AG04450 (cell line): ENCODE results near the gene FLOT2. TPM values are rescaled to one million over a fixed set of nuclear protein-coding genes. Genes with fewer than 3 reads are reported as not detected.

Experiments used
- CTCF ChIA-PET: fragments of 300-600, 350-600 bp; formaldehyde crosslinking; extraction: SDS; loops from one replicate; lab custom pipeline; 2022; ENCODE audit warnings: antibody characterized with exemption, inconsistent platforms; lab: Charles Lee
- POLR2A ChIA-PET: fragments of 350-600 bp; formaldehyde crosslinking; extraction: SDS; loops from one replicate; lab custom pipeline; 2021; ENCODE audit warnings: antibody characterized with exemption, inconsistent platforms; lab: Yijun Ruan, JAX
- DNase-seq: peaks from one replicate; pipeline ENCODE4 v3.0.0-alpha.2; 2011; ENCODE audit warnings: low read depth, low spot score
- H3K27ac ChIP-seq: one replicate; pipeline ENCODE4 v1.5.1; 2012; ENCODE audit warnings: low read depth, low read length, control low read depth
- H3K27me3 ChIP-seq: one replicate; pipeline ENCODE4 v1.6.0; 2012; ENCODE audit warnings: low read length; ENCODE audit not compliant: control insufficient read depth, insufficient read depth
- H3K4me3 ChIP-seq: 2 replicates; pipeline ENCODE4 v1.5.1; 2011; ENCODE audit warnings: mild to moderate bottlenecking, low read depth, low read length, control low read depth
- H3K9me3 ChIP-seq: 2 replicates; pipeline ENCODE4 v1.5.1; 2012; ENCODE audit warnings: low read length; ENCODE audit not compliant: control insufficient read depth, insufficient read depth
- polyA plus RNA-seq: library from polyadenylated mRNA; depleted of rRNA; stranded (reverse); fragments of >200 nt; gene quantifications from 2 replicates; pipeline ENCODE4 v1.2.3, GENCODE V29; 2011
- TF ChIP-seq, protein P1 (sequence below): IDR thresholded peaks from 2 replicates; pipeline ENCODE4 v1.5.1; 2011; ENCODE audit warnings: low read depth, low read length, control low read depth, inconsistent platforms

FLOT2 gene
- polyA plus RNA-seq, 1 experiment = 80.5 TPM

DNA sequence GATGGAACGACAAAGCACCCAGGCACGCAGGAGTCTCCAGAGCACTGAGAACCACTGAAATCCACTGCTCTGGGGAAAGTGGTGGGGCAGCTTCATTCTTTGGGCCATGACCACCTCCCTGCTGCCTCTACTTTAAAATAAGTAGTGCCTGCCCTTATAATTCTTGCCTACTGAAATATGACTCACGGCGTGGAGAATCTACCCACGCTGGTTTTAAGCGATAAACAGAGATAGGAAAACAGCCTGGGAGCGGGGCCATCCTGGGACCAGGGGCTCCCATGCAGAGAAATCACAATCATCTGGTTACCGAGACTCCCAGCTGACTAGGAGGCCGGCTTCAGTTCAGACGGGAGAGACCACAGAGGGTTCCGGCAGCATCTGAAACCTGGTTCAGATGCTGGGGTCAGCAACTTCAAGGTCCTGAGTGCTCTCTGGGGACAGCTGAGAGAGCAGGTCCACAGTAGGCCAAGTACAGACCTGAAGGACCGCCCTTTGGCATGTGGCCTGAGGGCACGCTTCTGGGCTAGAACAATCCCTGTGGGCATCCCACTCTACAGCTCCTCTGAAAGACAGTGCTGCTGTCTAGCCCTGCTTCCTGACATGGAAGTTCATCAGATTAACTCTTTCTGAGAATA is 14.0 kb upstream of the FLOT2 start:
- H3K9me3 ChIP-seq = no peaks in the 10 kb centered on the region
- no peak overlapping the region for H3K27ac ChIP-seq
- ChIA-PET CTCF (interaction anchor here (1.4 to 4.2 kb wide), 3 partner anchors 9 to 162 kb away, joined by 4 to 33 read pairs (median 4); no protein-coding TSS in a partner anchor), POLR2A (no interaction called here)
- DNase-seq = no peak
- H3K27me3 ChIP-seq = no peaks in the 10 kb centered on the region
- TF ChIP-seq, protein P1, sequence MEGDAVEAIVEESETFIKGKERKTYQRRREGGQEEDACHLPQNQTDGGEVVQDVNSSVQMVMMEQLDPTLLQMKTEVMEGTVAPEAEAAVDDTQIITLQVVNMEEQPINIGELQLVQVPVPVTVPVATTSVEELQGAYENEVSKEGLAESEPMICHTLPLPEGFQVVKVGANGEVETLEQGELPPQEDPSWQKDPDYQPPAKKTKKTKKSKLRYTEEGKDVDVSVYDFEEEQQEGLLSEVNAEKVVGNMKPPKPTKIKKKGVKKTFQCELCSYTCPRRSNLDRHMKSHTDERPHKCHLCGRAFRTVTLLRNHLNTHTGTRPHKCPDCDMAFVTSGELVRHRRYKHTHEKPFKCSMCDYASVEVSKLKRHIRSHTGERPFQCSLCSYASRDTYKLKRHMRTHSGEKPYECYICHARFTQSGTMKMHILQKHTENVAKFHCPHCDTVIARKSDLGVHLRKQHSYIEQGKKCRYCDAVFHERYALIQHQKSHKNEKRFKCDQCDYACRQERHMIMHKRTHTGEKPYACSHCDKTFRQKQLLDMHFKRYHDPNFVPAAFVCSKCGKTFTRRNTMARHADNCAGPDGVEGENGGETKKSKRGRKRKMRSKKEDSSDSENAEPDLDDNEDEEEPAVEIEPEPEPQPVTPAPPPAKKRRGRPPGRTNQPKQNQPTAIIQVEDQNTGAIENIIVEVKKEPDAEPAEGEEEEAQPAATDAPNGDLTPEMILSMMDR = no peak
- no peak overlapping the region for H3K4me3 ChIP-seq

DNA sequence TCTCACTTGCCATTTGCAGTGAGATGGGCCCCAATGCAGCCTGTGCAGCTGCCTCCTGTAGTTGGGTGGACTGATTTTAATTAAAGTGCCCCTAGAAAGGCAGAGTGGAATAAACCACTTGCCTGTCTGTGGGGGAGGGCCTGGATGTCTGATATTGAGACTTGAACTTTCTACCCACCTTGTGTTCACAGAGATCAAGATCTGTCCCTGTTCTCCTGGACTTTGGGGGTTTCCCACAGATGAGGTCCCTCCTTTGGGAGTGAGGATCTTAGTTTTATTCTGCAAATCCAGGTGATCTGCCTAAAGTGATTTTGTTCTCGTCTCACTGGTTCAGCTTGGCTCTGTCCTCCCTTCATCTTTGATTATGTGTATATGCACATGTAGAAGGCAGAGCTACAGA is 13.0 kb upstream of the FLOT2 start:
- Histone ChIP-seq H3K4me3 (no peak overlapping the region), H3K27me3 (no peaks in the 10 kb centered on the region), H3K27ac (no peak overlapping the region), H3K9me3 (no peaks in the 10 kb centered on the region)
- no peak for DNase-seq
- CTCF ChIA-PET = interaction anchor here (1.4 to 4.2 kb wide), 5 partner anchors 8 to 206 kb away, joined by 4 to 33 read pairs (median 5); no protein-coding TSS in a partner anchor
- TF ChIP-seq, protein P1 = no peak
- POLR2A ChIA-PET = no interaction called here

DNA sequence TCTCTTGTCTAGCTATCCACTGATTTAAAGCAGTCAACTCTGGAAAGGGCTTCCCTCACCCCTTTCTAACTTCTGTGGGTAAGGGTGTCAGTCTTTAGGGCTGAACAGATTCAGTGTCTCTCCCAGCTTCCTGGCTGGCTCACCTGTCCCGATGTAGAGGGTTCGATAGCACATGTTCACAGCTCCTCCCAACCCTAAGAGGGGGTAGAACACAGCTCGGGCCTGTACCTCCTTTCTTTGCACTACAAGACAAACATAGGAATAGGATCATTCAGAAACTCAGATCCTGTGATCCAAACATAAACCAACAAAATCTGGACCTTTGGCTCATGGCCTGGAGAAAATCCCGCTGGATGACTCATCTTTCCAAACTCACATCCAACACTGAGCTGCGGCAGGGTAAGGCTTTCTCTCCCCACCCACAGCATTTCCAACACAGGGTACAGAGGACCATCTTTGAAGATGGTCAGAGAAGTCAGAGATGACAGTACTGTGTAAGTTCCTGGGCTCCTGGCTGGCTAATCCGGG is 11.2 kb upstream of the FLOT2 start:
- Histone ChIP-seq H3K9me3 (no peaks in the 10 kb centered on the region), H3K27me3 (no peaks in the 10 kb centered on the region), H3K4me3 (no peak overlapping the region), H3K27ac (peak overlapping the region; percentile 84)
- POLR2A ChIA-PET = interaction anchor here (0.6 to 3.0 kb wide), 3 partner anchors 16 to 189 kb away, joined by 3 to 18 read pairs (median 6); partner anchors contain the start of gene RPL23A
- CTCF ChIA-PET = interaction anchor here (0.5 to 4.5 kb wide), 8 partner anchors 9 to 208 kb away, joined by 3 to 33 read pairs (median 6); partner anchors contain the start of gene TLCD1
- TF ChIP-seq, protein P1 = no peak
- DNase-seq = peak; percentile 68

DNA sequence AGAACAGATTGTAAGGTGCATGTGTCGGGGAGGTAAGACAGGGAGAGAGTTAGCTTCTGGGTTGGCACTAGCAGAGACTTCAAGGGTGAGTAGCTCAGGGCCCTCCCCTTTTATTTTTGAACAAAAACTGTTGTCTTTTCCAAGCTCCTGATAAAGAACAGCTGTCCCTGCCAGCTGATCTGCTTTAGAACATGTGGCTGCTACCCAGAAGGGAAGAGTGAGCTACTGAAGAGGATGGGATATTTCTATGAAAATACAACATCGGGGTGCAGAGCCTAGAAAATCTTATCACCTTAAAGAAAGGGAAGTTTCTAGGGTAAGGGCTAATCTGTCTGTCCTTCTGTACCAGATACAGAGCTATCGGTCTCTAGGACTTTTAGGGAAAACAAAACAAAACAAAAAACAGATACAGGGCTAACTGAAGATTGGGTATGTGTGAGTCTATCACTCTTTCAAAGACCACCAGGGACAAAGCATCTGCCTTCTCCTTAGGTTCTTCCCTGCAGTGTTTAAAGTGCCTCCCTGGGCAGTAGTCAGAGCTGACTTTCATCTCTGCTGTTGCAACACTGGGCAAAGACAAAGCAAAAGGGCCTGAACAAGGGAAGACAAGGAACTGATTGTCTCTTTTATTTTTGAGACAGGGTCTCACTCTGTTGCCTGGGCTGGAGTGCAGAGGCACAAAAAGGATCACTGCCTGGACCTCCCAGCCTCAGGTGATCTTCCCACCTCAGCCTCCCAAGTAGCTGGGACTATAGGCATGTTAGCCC is 10.4 kb upstream of the FLOT2 start:
- TF ChIP-seq, protein P1 = no peak
- no peak overlapping the region for H3K4me3 ChIP-seq
- no peak for DNase-seq
- peak overlapping the region; percentile 84 for H3K27ac ChIP-seq
- ChIA-PET POLR2A (interaction anchor here (0.8 to 3.0 kb wide), 3 partner anchors 42 to 188 kb away, joined by 3 to 18 read pairs (median 6); partner anchors contain the start of gene RPL23A), CTCF (interaction anchor here (0.5 to 4.5 kb wide), 10 partner anchors 8 to 181 kb away, joined by 3 to 33 read pairs (median 6); partner anchors contain the start of gene TLCD1)
- H3K9me3 ChIP-seq = no peaks in the 10 kb centered on the region
- no peaks in the 10 kb centered on the region for H3K27me3 ChIP-seq
